HEK293 (cell line): ENCODE measurements around the gene HIGD1A.

Source experiments
- TRIM28 ChIP-seq: IDR thresholded peaks from 2 replicates; pipeline ENCODE4 v1.6.1; 2011; ENCODE audit warnings: low read length, control low read depth, borderline replicate concordance
- TF ChIP-seq, protein P1 (sequence below): fragments of 450-650 bp; formaldehyde crosslinking; IDR thresholded peaks from 2 replicates; pipeline ENCODE4 v1.5.1; 2016; ENCODE audit warnings: missing biosample characterization, missing genetic modification characterization
- TF ChIP-seq, protein P2 (sequence below): fragments of 450-650 bp; formaldehyde crosslinking; IDR thresholded peaks from 2 replicates; pipeline ENCODE4 v1.5.1; 2016; ENCODE audit warnings: missing biosample characterization, missing genetic modification characterization, borderline replicate concordance
- TF ChIP-seq, protein P3 (sequence below): fragments of 450-650 bp; formaldehyde crosslinking; IDR thresholded peaks from 2 replicates; pipeline ENCODE4 v1.5.1; 2016; ENCODE audit warnings: missing biosample characterization, missing genetic modification characterization

- TF ChIP-seq, protein P1, sequence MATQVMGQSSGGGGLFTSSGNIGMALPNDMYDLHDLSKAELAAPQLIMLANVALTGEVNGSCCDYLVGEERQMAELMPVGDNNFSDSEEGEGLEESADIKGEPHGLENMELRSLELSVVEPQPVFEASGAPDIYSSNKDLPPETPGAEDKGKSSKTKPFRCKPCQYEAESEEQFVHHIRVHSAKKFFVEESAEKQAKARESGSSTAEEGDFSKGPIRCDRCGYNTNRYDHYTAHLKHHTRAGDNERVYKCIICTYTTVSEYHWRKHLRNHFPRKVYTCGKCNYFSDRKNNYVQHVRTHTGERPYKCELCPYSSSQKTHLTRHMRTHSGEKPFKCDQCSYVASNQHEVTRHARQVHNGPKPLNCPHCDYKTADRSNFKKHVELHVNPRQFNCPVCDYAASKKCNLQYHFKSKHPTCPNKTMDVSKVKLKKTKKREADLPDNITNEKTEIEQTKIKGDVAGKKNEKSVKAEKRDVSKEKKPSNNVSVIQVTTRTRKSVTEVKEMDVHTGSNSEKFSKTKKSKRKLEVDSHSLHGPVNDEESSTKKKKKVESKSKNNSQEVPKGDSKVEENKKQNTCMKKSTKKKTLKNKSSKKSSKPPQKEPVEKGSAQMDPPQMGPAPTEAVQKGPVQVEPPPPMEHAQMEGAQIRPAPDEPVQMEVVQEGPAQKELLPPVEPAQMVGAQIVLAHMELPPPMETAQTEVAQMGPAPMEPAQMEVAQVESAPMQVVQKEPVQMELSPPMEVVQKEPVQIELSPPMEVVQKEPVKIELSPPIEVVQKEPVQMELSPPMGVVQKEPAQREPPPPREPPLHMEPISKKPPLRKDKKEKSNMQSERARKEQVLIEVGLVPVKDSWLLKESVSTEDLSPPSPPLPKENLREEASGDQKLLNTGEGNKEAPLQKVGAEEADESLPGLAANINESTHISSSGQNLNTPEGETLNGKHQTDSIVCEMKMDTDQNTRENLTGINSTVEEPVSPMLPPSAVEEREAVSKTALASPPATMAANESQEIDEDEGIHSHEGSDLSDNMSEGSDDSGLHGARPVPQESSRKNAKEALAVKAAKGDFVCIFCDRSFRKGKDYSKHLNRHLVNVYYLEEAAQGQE (tag by site-specific recombination): no peak
- TF ChIP-seq, protein P2, sequence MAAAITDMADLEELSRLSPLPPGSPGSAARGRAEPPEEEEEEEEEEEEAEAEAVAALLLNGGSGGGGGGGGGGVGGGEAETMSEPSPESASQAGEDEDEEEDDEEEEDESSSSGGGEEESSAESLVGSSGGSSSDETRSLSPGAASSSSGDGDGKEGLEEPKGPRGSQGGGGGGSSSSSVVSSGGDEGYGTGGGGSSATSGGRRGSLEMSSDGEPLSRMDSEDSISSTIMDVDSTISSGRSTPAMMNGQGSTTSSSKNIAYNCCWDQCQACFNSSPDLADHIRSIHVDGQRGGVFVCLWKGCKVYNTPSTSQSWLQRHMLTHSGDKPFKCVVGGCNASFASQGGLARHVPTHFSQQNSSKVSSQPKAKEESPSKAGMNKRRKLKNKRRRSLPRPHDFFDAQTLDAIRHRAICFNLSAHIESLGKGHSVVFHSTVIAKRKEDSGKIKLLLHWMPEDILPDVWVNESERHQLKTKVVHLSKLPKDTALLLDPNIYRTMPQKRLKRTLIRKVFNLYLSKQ (tag by site-specific recombination): no peak
- TF ChIP-seq TRIM28: no peak
- TF ChIP-seq, protein P3, sequence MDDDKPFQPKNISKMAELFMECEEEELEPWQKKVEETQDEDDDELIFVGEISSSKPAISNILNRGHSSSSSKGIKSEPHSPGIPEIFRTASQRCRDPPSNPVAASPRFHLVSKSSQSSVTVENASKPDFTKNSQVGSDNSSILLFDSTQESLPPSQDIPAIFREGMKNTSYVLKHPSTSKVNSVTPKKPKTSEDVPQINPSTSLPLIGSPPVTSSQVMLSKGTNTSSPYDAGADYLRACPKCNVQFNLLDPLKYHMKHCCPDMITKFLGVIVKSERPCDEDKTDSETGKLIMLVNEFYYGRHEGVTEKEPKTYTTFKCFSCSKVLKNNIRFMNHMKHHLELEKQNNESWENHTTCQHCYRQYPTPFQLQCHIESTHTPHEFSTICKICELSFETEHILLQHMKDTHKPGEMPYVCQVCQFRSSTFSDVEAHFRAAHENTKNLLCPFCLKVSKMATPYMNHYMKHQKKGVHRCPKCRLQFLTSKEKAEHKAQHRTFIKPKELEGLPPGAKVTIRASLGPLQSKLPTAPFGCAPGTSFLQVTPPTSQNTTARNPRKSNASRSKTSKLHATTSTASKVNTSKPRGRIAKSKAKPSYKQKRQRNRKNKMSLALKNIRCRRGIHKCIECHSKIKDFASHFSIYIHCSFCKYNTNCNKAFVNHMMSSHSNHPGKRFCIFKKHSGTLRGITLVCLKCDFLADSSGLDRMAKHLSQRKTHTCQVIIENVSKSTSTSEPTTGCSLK (tag by site-specific recombination): no peak
Measured at GRCh38 chr3:42801048-42801620, 3.2 kb downstream of the HIGD1A start.
